ENCODE measurements around the gene CD302.

CD302 gene

GRCh38 chr2:159773886-159774285, 24.1 kb downstream of the CD302 start:
- TF ChIP-seq CTCF (IDR thresholded peaks at IDR 0.05; ENCODE audit: low read depth, low read length, missing control alignments): no peak
- no peak overlapping the region for H3K4me3 ChIP-seq (replicated peaks; ENCODE audit: low read depth, low read length)
- no peak for DNase-seq (ENCODE audit: extremely low read depth, low read depth)

- no peak for DNase-seq (ENCODE audit: extremely low read depth, low read depth)
- no peak for TF ChIP-seq CTCF (IDR thresholded peaks at IDR 0.05; ENCODE audit: low read depth, low read length, missing control alignments)
- no peak overlapping the region for H3K4me3 ChIP-seq (replicated peaks; ENCODE audit: low read depth, low read length)
These were observed 24.6 kb downstream of the CD302 start for GRCh38 chr2:159773426-159773825.

- H3K4me3 ChIP-seq (replicated peaks; ENCODE audit: low read depth, low read length): no peak overlapping the region
- no peak for TF ChIP-seq CTCF (IDR thresholded peaks at IDR 0.05; ENCODE audit: low read depth, low read length, missing control alignments)
- DNase-seq (ENCODE audit: extremely low read depth, low read depth): no peak
These were observed 28.9 kb downstream of the CD302 start for GRCh38 chr2:159769147-159769546.

- no peak for TF ChIP-seq CTCF (IDR thresholded peaks at IDR 0.05; ENCODE audit: low read depth, low read length, missing control alignments)
- no peak overlapping the region for H3K4me3 ChIP-seq (replicated peaks; ENCODE audit: low read depth, low read length)
- DNase-seq (ENCODE audit: extremely low read depth, low read depth): no peak
These were observed 35.9 kb downstream of the CD302 start for GRCh38 chr2:159762075-159762474.

- no peak overlapping the region for H3K4me3 ChIP-seq (replicated peaks; ENCODE audit: low read depth, low read length)
- TF ChIP-seq CTCF (IDR thresholded peaks at IDR 0.05; ENCODE audit: low read depth, low read length, missing control alignments): no peak
- no peak for DNase-seq (ENCODE audit: extremely low read depth, low read depth)
These were observed 37.7 kb downstream of the CD302 start for GRCh38 chr2:159760326-159760725.

- TF ChIP-seq CTCF (IDR thresholded peaks at IDR 0.05; ENCODE audit: low read depth, low read length, missing control alignments): no peak
- DNase-seq (ENCODE audit: extremely low read depth, low read depth): no peak
- no peak overlapping the region for H3K4me3 ChIP-seq (replicated peaks; ENCODE audit: low read depth, low read length)
These were observed 38.4 kb downstream of the CD302 start for GRCh38 chr2:159759577-159759976.

- TF ChIP-seq CTCF (IDR thresholded peaks at IDR 0.05; ENCODE audit: low read depth, low read length, missing control alignments): no peak
- no peak for DNase-seq (ENCODE audit: extremely low read depth, low read depth)
- no peak overlapping the region for H3K4me3 ChIP-seq (replicated peaks; ENCODE audit: low read depth, low read length)
These were observed 39.3 kb downstream of the CD302 start for GRCh38 chr2:159758686-159759085.

Data from HFF-Myc (cell line).